ENCODE results near the gene SMPD3. TPM values are rescaled to one million over a fixed set of nuclear protein-coding genes. Genes with fewer than 3 reads are reported as not detected.

The SMPD3 gene
- total and polyA plus RNA-seq, 7 donors, result 0.04 to 0.21 (median 0.08) TPM

- intact Hi-C loops (cut with DNase I), result no loop called here
- Histone ChIP-seq H3K36me3 (ENCODE audit: insufficient read depth in 1 of 2, low read depth in 1 of 2) (no peaks in the 10 kb centered on the region), H3K27me3 (ENCODE audit: insufficient read depth in 3 of 3, low read length in 2 of 3) (no peaks in the 10 kb centered on the region), H3K4me3 (no peak overlapping the region), H3K9me3 (no peaks in the 10 kb centered on the region), H3K4me1 (no peaks in the 10 kb centered on the region), H3K27ac (no peak overlapping the region)
- WGBS, 3 donors, result 77 to 88% (median 78%) methylated on average over 7 of the region's 7 CpGs
- ATAC-seq (no peak), DNase-seq (no peak)
- TF ChIP-seq, protein P1, sequence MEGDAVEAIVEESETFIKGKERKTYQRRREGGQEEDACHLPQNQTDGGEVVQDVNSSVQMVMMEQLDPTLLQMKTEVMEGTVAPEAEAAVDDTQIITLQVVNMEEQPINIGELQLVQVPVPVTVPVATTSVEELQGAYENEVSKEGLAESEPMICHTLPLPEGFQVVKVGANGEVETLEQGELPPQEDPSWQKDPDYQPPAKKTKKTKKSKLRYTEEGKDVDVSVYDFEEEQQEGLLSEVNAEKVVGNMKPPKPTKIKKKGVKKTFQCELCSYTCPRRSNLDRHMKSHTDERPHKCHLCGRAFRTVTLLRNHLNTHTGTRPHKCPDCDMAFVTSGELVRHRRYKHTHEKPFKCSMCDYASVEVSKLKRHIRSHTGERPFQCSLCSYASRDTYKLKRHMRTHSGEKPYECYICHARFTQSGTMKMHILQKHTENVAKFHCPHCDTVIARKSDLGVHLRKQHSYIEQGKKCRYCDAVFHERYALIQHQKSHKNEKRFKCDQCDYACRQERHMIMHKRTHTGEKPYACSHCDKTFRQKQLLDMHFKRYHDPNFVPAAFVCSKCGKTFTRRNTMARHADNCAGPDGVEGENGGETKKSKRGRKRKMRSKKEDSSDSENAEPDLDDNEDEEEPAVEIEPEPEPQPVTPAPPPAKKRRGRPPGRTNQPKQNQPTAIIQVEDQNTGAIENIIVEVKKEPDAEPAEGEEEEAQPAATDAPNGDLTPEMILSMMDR (IDR thresholded peaks at IDR 0.05), result no peak
These were observed 67.0 kb downstream of the SMPD3 start for GRCh38 chr16:68381363-68381724.

DNA sequence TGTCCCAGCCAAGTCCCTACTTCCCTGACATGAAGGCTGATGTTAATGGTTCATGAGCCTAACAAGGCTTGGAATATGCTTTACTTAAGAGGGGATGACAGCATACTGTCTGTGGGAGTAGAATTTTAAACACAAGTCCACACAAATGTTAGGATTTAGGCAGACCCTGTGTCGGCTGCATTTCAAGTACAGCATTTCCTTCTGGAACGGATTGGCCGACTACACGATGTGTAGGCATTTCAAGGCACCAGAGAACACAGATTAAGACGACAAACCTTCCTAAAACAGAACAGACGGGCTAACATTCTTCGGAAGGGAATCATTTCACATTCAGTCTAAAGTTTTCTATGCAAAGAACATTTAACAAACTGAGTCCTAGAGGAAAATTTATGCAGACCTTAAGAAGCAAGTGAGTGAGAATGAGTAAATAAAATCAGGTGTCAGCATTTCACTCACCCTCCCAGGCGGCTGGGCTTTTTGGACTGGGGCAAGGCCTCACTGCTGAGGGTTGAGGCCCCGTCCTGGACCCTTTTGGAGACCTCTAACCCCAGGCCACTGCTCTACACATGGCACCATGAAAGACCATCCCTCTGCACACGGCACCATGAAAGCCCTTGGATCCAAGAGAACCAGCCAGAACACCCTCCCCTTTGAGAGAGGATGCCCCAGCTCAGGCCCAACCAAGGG lies 67.5 kb downstream of the SMPD3 start:
- Histone ChIP-seq H3K4me3 (no peak overlapping the region), H3K27me3 (ENCODE audit: insufficient read depth in 3 of 3, low read length in 2 of 3) (no peaks in the 10 kb centered on the region), H3K4me1 (no peaks in the 10 kb centered on the region), H3K36me3 (ENCODE audit: insufficient read depth in 1 of 2, low read depth in 1 of 2) (no peaks in the 10 kb centered on the region), H3K27ac (no peak overlapping the region), H3K9me3 (no peaks in the 10 kb centered on the region)
- 89 to 90% (median 90%) methylated on average over 10 of the region's 10 CpGs for WGBS, 3 donors
- ATAC-seq (no peak), DNase-seq (no peak)
- intact Hi-C loops (cut with DNase I), result no loop called here
- TF ChIP-seq, protein P1 (IDR thresholded peaks at IDR 0.05), result no peak

DNA sequence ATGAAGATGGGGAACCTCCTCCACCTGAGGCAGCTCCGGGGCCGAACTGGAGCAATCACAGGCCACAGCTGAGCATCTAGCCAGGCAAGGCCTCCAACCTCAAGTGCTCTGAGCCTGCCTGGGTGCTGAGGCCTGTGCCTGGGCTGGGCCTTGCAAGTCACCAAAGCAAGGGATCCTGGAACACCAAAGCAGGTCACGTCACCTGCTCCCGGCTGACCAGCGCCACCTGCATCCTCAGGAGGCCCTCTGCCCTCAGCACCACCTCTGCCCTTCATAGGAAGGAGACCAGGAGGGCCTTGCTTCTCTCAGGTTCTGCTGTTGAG lies 68.0 kb downstream of the SMPD3 start:
- H3K36me3 ChIP-seq (ENCODE audit: insufficient read depth in 1 of 2, low read depth in 1 of 2), result no peaks in the 10 kb centered on the region
- H3K4me1 ChIP-seq, result no peaks in the 10 kb centered on the region
- H3K27me3 ChIP-seq (ENCODE audit: insufficient read depth in 3 of 3, low read length in 2 of 3), result no peaks in the 10 kb centered on the region
- intact Hi-C loops (cut with DNase I), result no loop called here
- DNase-seq, result no peak
- H3K4me3 ChIP-seq, result no peak overlapping the region
- H3K27ac ChIP-seq, result no peak overlapping the region
- 89 to 95% (median 91%) methylated on average over 5 of the region's 5 CpGs for WGBS, 3 donors
- no peak for ATAC-seq
- TF ChIP-seq, protein P1 (IDR thresholded peaks at IDR 0.05), result no peak
- no peaks in the 10 kb centered on the region for H3K9me3 ChIP-seq

DNA sequence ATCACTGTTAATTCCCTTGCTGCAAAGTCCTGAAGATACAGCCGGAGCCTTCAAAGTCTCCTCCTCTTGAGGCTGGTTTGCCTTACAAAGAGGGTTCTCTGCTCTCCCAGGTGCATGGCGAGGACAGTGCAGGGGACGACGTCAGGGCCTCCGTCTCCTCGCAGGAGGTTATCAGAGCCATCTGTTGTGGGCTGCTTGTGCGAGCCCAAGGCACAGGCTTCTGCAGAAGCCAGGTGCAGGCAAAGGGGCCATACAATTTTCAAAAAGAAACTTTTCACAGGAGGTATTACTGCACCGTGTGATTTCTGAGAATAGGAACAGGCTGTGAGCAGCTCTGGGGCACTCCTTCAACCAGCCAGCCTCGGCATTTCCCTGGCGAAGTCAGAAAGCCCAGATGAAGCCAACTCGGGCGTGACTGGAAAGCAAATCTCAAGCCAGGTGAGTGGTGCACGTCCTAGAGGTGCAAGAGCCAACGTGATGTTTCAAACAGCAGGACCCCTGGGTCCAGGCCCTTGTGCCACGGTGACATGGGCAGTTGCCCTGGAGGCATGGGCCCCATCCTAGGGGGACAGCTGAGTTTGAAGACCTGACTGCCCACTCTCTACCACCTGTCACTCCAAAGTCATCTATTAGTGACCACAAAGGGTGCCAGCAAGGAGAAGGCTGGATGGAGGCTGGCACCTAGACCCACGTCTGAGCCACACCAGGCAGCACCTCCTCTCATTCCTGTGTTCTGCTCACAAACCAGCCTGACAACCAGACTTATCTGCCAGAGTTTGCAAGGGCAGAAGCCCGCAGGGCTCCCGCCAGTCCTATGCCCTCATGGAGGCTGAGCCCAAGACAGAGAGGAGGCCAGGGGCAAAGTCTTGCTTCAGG lies 68.6 kb downstream of the SMPD3 start:
- DNase-seq (no peak), ATAC-seq (no peak)
- no peak overlapping the region for H3K4me3 ChIP-seq
- H3K4me1 ChIP-seq, result no peaks in the 10 kb centered on the region
- no peak overlapping the region for H3K27ac ChIP-seq
- no peaks in the 10 kb centered on the region for H3K36me3 ChIP-seq (ENCODE audit: insufficient read depth in 1 of 2, low read depth in 1 of 2)
- intact Hi-C loops (cut with DNase I), result no loop called here
- no peaks in the 10 kb centered on the region for H3K9me3 ChIP-seq
- TF ChIP-seq, protein P1 (IDR thresholded peaks at IDR 0.05), result no peak
- H3K27me3 ChIP-seq (ENCODE audit: insufficient read depth in 3 of 3, low read length in 2 of 3), result no peaks in the 10 kb centered on the region
- WGBS, 3 donors, result 85 to 88% (median 87%) methylated on average over 18 of the region's 18 CpGs
